ENCODE measurements around the gene KLHDC8B.
"Not testable (repeated sequence)": the region's sequence is repeated elsewhere in the genome, so short reads cannot be mapped to it uniquely, and the experiment has no call there.

The KLHDC8B gene

DNA sequence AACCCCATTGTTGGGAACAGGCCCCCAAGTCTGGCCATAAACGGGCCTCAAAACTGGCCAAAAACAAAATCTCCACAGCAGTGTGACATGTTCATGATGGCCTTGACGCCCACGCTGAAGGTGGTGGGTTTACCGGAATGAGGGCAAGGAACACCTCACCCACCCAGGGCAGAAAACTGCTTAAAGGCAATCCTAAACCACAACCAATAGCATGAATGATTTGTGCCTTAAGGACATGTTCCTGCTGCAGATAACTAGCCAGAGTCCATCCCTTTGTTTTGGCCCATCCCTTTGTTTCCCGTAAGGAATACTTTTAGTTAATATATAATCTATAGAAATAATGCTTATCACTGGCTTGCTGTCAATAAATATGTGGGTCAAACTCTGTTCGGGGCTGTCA, 47.7 kb downstream of the KLHDC8B start:
- Histone ChIP-seq H3K4me3 (ENCODE audit: low read depth in 1 of 2, low read length in 2 of 2) (no peak overlapping the region), H3K27ac (ENCODE audit: low read length) (no peak overlapping the region), H3K4me1 (ENCODE audit: control insufficient read depth in 1 of 2, insufficient read depth in 2 of 2, low read length in 2 of 2) (peaks cover 0 to 15% of the 10 kb centered on the region in 2 donors), H3K36me3 (ENCODE audit: control insufficient read depth in 1 of 2, insufficient read depth in 2 of 2, low read length in 2 of 2) (no peaks in the 10 kb centered on the region), H3K27me3 (ENCODE audit: low read depth, low read length) (no peaks in the 10 kb centered on the region), H3K9me3 (ENCODE audit: control insufficient read depth in 1 of 2, low read length in 2 of 2) (peaks cover 0 to 5% of the 10 kb centered on the region in 2 donors)

DNA sequence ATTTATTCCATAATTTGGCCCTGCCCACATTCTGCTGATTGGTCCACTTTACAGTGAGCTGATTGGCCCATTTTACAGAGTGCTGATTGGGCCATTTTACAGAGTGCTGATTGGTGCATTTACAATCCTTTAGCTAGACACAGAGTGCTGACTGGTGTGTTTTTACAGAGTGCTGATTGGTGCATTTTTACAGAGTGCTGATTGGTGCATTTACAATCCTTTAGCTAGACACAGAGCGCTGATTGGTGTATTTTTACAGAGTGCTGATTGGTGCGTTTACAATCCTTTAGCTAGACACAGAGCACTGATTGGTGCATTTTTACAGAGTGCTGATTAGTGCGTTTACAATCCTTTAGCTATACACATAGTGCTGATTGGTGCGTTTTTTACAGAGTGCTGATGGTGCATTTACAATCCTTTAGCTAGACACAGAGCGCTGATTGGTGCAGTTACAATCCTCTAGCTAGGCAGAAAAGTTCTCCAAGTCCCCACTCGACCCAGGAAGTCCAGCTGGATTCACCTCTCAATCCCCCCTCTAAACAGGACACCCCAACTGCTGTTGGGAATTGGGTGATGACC, 49.7 kb downstream of the KLHDC8B start:
- H3K27me3 ChIP-seq (ENCODE audit: low read depth, low read length); H3K36me3 ChIP-seq (ENCODE audit: control insufficient read depth in 1 of 2, insufficient read depth in 2 of 2, low read length in 2 of 2); H3K4me3 ChIP-seq (ENCODE audit: low read depth in 1 of 2, low read length in 2 of 2); H3K27ac ChIP-seq (ENCODE audit: low read length); H3K9me3 ChIP-seq (ENCODE audit: control insufficient read depth in 1 of 2, low read length in 2 of 2): not testable (repeated sequence)
- H3K4me1 ChIP-seq (ENCODE audit: control insufficient read depth in 1 of 2, insufficient read depth in 2 of 2, low read length in 2 of 2), result peaks cover 0 to 11% of the 10 kb centered on the region in 2 donors

DNA sequence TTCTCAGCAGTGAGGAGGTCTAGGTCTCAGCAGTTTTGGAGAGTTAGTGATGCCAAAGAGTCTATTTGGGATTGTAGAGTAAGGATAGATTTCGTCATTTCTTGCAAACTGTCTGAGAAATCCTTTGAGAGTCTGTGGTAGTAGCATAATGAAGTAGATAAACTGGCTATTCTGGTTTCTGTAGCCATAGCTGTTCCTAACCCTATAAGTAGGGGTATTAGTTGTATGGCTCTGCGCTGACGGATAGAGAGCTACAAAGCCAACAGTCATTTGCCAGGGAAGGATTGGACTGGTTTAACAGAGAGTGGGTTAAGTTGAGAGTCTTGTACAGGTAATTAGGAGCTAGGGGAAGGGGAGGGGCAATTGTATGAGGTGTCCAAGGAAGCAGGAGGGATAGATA, 50.6 kb downstream of the KLHDC8B start:
- Histone ChIP-seq H3K27me3 (ENCODE audit: low read depth, low read length) (no peaks in the 10 kb centered on the region), H3K27ac (ENCODE audit: low read length) (no peak overlapping the region), H3K4me1 (ENCODE audit: control insufficient read depth in 1 of 2, insufficient read depth in 2 of 2, low read length in 2 of 2) (peaks cover 0 to 11% of the 10 kb centered on the region in 2 donors), H3K4me3 (ENCODE audit: low read depth in 1 of 2, low read length in 2 of 2) (no peak overlapping the region), H3K9me3 (ENCODE audit: control insufficient read depth in 1 of 2, low read length in 2 of 2) (peaks cover 0 to 5% of the 10 kb centered on the region in 2 donors), H3K36me3 (ENCODE audit: control insufficient read depth in 1 of 2, insufficient read depth in 2 of 2, low read length in 2 of 2) (no peaks in the 10 kb centered on the region)
